Loucy (cell line): ENCODE data around the gene ZNF555.

ENCODE experiments used
- H2AFZ ChIP-seq: fragments of 200-600 bp; sonication (generic); 2 replicates; pipeline ENCODE4 v1.6.0; 2016; ENCODE audit warnings: antibody characterized with exemption, mild to moderate bottlenecking, low read length, moderate library complexity
- H3F3A ChIP-seq: fragments of 200-600 bp; 2 replicates; pipeline ENCODE4 v1.6.0; 2016; ENCODE audit warnings: antibody characterized with exemption, low read depth, mild to moderate bottlenecking
- H3K27me3 ChIP-seq: fragments of 200-600 bp; sonication (generic); 2 replicates; pipeline ENCODE4 v1.6.1; 2014; ENCODE audit warnings: low read length, mild to moderate bottlenecking; ENCODE audit not compliant: insufficient read depth, poor library complexity, severe bottlenecking
- H3K36me3 ChIP-seq: fragments of 200-600 bp; sonication (generic); 2 replicates; pipeline ENCODE4 v1.6.1; 2016; ENCODE audit warnings: low read length; ENCODE audit not compliant: insufficient read depth
- H3K4me1 ChIP-seq: fragments of 200-600 bp; sonication (generic); 2 replicates; pipeline ENCODE4 v1.5.1; 2014; ENCODE audit warnings: low read length, mild to moderate bottlenecking; ENCODE audit not compliant: insufficient read depth, poor library complexity, severe bottlenecking
- H3K4me2 ChIP-seq: fragments of 200-600 bp; sonication (generic); 2 replicates; pipeline ENCODE4 v1.6.0; 2014; ENCODE audit warnings: antibody characterized with exemption, low read length, low read depth, mild to moderate bottlenecking; ENCODE audit not compliant: poor library complexity, severe bottlenecking
- H3K4me3 ChIP-seq: fragments of 200-600 bp; sonication (generic); 2 replicates; pipeline ENCODE4 v1.5.1; 2014; ENCODE audit warnings: low read length, mild to moderate bottlenecking, mixed read lengths; ENCODE audit not compliant: poor library complexity, severe bottlenecking
- H3K79me2 ChIP-seq: fragments of 200-600 bp; sonication (generic); 2 replicates; pipeline ENCODE4 v1.6.1; 2014; ENCODE audit warnings: low read length; ENCODE audit not compliant: insufficient read depth
- H3K9ac ChIP-seq: fragments of 200-600 bp; sonication (generic); 2 replicates; pipeline ENCODE4 v1.6.0; 2014; ENCODE audit warnings: mild to moderate bottlenecking, low read depth, low read length, moderate library complexity; ENCODE audit not compliant: poor library complexity, severe bottlenecking
- H3K9me2 ChIP-seq: fragments of 200-600 bp; sonication (generic); replicated peaks from 2 replicates; pipeline ENCODE4 v1.6.1; 2016; ENCODE audit warnings: low read depth, low read length, mixed read lengths
- H3K9me3 ChIP-seq: fragments of 200-600 bp; sonication (generic); 2 replicates; pipeline ENCODE4 v1.6.1; 2014; ENCODE audit warnings: mild to moderate bottlenecking, antibody characterized with exemption, low read length, low read depth; ENCODE audit not compliant: insufficient read depth
- H4K20me1 ChIP-seq: fragments of 200-600 bp; sonication (generic); 2 replicates; pipeline ENCODE4 v1.6.0; 2014; ENCODE audit warnings: antibody characterized with exemption, low read length, mild to moderate bottlenecking; ENCODE audit not compliant: insufficient read depth, poor library complexity, severe bottlenecking
- EZH2phosphoT487 ChIP-seq: fragments of 200-600 bp; IDR thresholded peaks from 2 replicates; pipeline ENCODE4 v1.6.1; 2018; ENCODE audit warnings: antibody characterized with exemption, mild to moderate bottlenecking, moderate library complexity, borderline replicate concordance
- TF ChIP-seq, protein P1 (sequence below): fragments of 200-600 bp; sonication (generic); conservative IDR thresholded peaks from 2 replicates; pipeline ENCODE4 v1.5.1; 2014; ENCODE audit warnings: mild to moderate bottlenecking, antibody characterized with exemption, low read length

Gene ZNF555

GRCh38 chr19:2848616-2849015 is 7.3 kb downstream of the ZNF555 start:
- Histone ChIP-seq H3K4me3 (no peak overlapping the region), H3K4me2 (no peak overlapping the region), H3K27me3 (no peaks in the 10 kb centered on the region), H3K79me2 (peaks cover 7% of the 10 kb centered on the region; the same call in 1 of the 2 replicates), H4K20me1 (no peaks in the 10 kb centered on the region), H3K9me2 (no peaks in the 10 kb centered on the region), H2AFZ (no peak overlapping the region), H3F3A (no peaks in the 10 kb centered on the region), H3K36me3 (peaks cover 25% of the 10 kb centered on the region), H3K4me1 (peaks cover 27% of the 10 kb centered on the region), H3K9ac (no peak overlapping the region), H3K9me3 (peaks cover 15% of the 10 kb centered on the region; the same call in 1 of the 2 replicates)
- TF ChIP-seq EZH2phosphoT487 = no peak
- TF ChIP-seq, protein P1, sequence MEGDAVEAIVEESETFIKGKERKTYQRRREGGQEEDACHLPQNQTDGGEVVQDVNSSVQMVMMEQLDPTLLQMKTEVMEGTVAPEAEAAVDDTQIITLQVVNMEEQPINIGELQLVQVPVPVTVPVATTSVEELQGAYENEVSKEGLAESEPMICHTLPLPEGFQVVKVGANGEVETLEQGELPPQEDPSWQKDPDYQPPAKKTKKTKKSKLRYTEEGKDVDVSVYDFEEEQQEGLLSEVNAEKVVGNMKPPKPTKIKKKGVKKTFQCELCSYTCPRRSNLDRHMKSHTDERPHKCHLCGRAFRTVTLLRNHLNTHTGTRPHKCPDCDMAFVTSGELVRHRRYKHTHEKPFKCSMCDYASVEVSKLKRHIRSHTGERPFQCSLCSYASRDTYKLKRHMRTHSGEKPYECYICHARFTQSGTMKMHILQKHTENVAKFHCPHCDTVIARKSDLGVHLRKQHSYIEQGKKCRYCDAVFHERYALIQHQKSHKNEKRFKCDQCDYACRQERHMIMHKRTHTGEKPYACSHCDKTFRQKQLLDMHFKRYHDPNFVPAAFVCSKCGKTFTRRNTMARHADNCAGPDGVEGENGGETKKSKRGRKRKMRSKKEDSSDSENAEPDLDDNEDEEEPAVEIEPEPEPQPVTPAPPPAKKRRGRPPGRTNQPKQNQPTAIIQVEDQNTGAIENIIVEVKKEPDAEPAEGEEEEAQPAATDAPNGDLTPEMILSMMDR = no peak

DNA sequence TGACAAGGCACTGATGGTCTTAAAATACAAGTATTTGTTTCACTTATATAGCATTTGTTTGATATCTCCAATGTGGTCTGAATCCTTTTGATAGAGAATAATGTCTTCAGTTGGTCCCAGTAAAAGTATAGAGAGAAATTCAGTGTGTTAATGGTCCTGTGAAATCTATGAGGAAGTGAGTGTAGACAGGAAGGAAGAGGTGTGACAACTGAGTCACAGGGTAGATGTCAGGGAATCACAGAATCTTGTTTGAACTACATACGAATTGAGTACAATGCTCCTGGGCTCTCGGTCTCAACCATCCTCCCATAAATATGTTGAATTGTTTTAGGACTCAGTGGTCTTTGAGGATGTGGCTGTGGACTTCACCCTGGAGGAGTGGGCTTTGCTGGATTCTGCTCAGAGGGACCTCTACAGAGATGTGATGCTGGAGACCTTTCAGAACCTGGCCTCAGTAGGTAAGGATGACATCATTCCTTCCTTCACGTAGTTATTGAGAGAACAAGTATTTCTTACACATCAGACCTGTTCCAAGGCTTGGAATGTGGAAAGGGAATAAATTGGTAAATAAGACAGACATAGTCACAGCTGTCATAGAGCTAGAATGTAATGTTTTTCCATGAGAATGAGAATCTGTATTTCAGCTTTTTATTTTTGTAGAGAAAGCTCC is 9.1 kb downstream of the ZNF555 start:
- H3K4me2 ChIP-seq = peak overlapping the region; percentile 22
- peaks cover 24% of the 10 kb centered on the region; the same call in 1 of the 2 replicates for H3K9me3 ChIP-seq
- H3K36me3 ChIP-seq = peaks cover 29% of the 10 kb centered on the region
- H3K4me3 ChIP-seq = peak overlapping the region; percentile 26
- H3K79me2 ChIP-seq = peaks cover 7% of the 10 kb centered on the region; the same call in 1 of the 2 replicates
- TF ChIP-seq, protein P1 = no peak
- TF ChIP-seq EZH2phosphoT487 = no peak
- peak overlapping the region; percentile 1 for H3K9ac ChIP-seq
- no peaks in the 10 kb centered on the region for H3F3A ChIP-seq
- H3K9me2 ChIP-seq = no peaks in the 10 kb centered on the region
- no peak overlapping the region for H2AFZ ChIP-seq
- no peaks in the 10 kb centered on the region for H3K27me3 ChIP-seq
- no peaks in the 10 kb centered on the region for H4K20me1 ChIP-seq
- H3K4me1 ChIP-seq = peaks cover 24% of the 10 kb centered on the region

DNA sequence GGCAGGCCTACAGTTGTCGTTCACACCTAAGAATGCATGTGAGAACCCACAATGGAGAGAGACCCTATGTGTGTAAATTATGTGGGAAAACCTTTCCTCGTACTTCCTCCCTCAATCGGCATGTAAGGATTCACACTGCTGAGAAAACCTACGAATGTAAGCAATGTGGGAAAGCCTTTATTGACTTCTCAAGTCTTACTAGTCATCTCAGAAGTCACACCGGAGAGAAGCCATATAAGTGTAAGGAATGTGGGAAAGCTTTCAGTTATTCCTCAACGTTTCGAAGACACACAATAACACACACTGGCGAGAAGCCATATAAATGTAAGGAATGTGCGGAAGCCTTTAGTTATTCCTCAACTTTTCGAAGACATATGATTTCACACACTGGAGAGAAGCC is 11.3 kb downstream of the ZNF555 start:
- Histone ChIP-seq H3K9me2 (no peaks in the 10 kb centered on the region), H3K79me2 (0 out of 2 replicates have a peak, but pooled peaks cover 3% of the 10 kb centered on the region), H3K27me3 (no peaks in the 10 kb centered on the region), H4K20me1 (no peaks in the 10 kb centered on the region), H3K4me2 (no peak overlapping the region), H3K4me3 (no peak overlapping the region), H3F3A (no peaks in the 10 kb centered on the region), H3K4me1 (peaks cover 15% of the 10 kb centered on the region), H3K9ac (no peak overlapping the region), H3K36me3 (peaks cover 29% of the 10 kb centered on the region), H2AFZ (no peak overlapping the region), H3K9me3 (peaks cover 24% of the 10 kb centered on the region; the same call in 1 of the 2 replicates)
- no peak for TF ChIP-seq EZH2phosphoT487
- TF ChIP-seq, protein P1 = no peak
